ENCODE measurements around the gene PSEN2. TPM values are rescaled to one million over a fixed set of nuclear protein-coding genes. Genes with fewer than 3 reads are reported as not detected.

The PSEN2 gene
- total and polyA plus RNA-seq, 7 donors, result 4.4 to 56.8 (median 23.2) TPM

DNA sequence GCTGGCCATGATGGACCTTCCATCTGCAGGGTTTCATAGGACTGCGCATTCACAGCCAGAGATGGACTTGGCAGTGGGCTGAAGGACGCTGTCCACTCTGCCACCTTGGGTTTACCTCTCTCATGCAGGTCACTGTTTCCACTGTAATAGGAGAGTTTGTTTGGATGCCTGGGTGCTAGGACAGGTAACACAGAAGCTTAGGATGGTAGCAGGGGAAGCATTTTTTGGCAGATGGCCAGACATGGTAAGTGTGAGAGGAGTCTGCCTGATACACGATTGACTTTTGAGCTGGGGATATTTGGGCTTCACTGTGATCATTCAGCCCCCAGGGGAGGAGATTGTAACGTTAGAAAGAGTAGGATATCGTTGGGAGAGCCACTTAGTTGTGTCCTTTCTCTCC is 11.8 kb downstream of the PSEN2 start:
- intact Hi-C loops (cut with DNase I), result no loop called here
- Histone ChIP-seq H3K36me3 (peaks cover 10 to 69% (median 13%) of the 10 kb centered on the region in 4 donors), H3K4me3 (no peak overlapping the region)

DNA sequence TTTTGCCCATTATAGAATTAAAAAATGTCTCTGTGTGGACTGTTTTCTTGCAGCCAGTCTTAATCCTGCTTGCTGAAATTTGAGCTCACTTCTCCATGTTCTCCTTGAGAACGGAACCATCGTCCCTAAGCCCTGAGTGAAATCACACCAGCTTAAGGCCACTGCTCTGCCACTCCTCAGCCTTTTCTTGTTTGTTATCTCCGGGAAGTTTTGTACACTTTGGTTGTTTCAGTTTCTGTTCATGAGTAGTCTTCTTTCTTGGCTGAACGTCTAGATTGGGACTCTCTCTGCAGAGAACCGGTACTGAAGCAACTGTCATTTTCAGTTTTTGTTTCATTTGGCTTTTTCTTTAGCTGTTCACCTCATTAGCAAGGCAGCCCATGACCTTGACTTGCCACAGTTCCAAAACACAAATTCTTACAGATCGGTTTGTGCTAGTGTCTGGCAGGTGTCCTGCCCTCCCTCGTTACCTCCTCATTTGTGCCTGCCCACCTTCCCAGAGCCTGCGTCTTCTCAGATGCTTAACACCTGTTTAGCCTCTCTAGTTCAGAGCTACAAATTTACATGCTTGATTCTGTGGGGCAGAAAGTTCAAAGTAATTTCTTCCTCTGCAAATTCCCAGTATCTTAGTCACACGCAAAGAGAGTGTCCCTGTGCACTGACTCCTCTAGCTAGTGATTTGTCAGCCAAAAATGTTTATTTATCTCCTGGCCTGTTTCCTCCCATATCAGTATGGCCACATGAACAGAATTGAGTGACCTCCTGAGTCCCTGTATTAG is 12.4 kb downstream of the PSEN2 start:
- peaks cover 10 to 71% (median 14%) of the 10 kb centered on the region in 4 donors for H3K36me3 ChIP-seq
- no peaks in the 10 kb centered on the region for H3K9me3 ChIP-seq
- intact Hi-C loops (cut with DNase I), result no loop called here
- TF ChIP-seq POLR2AphosphoS5 (IDR thresholded peaks at IDR 0.05) (no peak), POLR2A (IDR thresholded peaks at IDR 0.05) (no peak), EP300 (IDR thresholded peaks at IDR 0.05) (no peak)
- TF ChIP-seq, protein P1, sequence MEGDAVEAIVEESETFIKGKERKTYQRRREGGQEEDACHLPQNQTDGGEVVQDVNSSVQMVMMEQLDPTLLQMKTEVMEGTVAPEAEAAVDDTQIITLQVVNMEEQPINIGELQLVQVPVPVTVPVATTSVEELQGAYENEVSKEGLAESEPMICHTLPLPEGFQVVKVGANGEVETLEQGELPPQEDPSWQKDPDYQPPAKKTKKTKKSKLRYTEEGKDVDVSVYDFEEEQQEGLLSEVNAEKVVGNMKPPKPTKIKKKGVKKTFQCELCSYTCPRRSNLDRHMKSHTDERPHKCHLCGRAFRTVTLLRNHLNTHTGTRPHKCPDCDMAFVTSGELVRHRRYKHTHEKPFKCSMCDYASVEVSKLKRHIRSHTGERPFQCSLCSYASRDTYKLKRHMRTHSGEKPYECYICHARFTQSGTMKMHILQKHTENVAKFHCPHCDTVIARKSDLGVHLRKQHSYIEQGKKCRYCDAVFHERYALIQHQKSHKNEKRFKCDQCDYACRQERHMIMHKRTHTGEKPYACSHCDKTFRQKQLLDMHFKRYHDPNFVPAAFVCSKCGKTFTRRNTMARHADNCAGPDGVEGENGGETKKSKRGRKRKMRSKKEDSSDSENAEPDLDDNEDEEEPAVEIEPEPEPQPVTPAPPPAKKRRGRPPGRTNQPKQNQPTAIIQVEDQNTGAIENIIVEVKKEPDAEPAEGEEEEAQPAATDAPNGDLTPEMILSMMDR (IDR thresholded peaks at IDR 0.05), result no peak
- H3K27ac ChIP-seq, result peak overlapping the region; percentile 6 to 54 (median 30)
- DNase-seq, result no peak
- H3K27me3 ChIP-seq, result no peaks in the 10 kb centered on the region
- peaks cover 0 to 12% (median 0%) of the 10 kb centered on the region in 4 donors for H3K4me1 ChIP-seq
- peak overlapping the region in 2 of 4 donors; percentile 8 to 9 for H3K4me3 ChIP-seq
- 7 to 12% methylated on average over 9 of the region's 9 CpGs for WGBS, 2 donors

More for the DNA sequence above, 11.8 kb downstream of the PSEN2 start:
- WGBS, 2 donors, result 43 to 52% methylated on average over 5 of the region's 5 CpGs
- Histone ChIP-seq H3K27ac (peak overlapping the region; percentile 6 to 54 (median 30)), H3K27me3 (no peaks in the 10 kb centered on the region), H3K4me1 (peaks cover 0 to 12% (median 0%) of the 10 kb centered on the region in 4 donors), H3K9me3 (no peaks in the 10 kb centered on the region)
- DNase-seq, result no peak
- TF ChIP-seq POLR2A (IDR thresholded peaks at IDR 0.05) (no peak), POLR2AphosphoS5 (IDR thresholded peaks at IDR 0.05) (no peak), EP300 (IDR thresholded peaks at IDR 0.05) (no peak)
- TF ChIP-seq, protein P1 (IDR thresholded peaks at IDR 0.05), result no peak

- 91 to 93% methylated on average over 16 of the region's 16 CpGs for WGBS, 2 donors
- TF ChIP-seq EP300 (IDR thresholded peaks at IDR 0.05), result no peak
- Histone ChIP-seq H3K27me3 (no peaks in the 10 kb centered on the region), H3K9me3 (no peaks in the 10 kb centered on the region), H3K36me3 (peaks cover 11 to 79% (median 22%) of the 10 kb centered on the region in 4 donors), H3K4me3 (no peak overlapping the region), H3K4me1 (peaks cover 0 to 12% (median 0%) of the 10 kb centered on the region in 4 donors), H3K27ac (no peak overlapping the region)
- no peak for DNase-seq
- intact Hi-C loops (cut with DNase I), result no loop called here
Observed at GRCh38 chr1:226883630-226884029, 13.2 kb downstream of the PSEN2 start.

GRCh38 chr1:226884116-226884625 is 13.8 kb downstream of the PSEN2 start:
- DNase-seq, result no peak
- H3K36me3 ChIP-seq, result peaks cover 15 to 81% (median 26%) of the 10 kb centered on the region in 4 donors

More at GRCh38 chr1:226884116-226884625, 13.8 kb downstream of the PSEN2 start:
- Histone ChIP-seq H3K27me3 (no peaks in the 10 kb centered on the region), H3K4me1 (peaks cover 0 to 12% (median 0%) of the 10 kb centered on the region in 4 donors), H3K27ac (no peak overlapping the region), H3K4me3 (no peak overlapping the region), H3K9me3 (no peaks in the 10 kb centered on the region)
- TF ChIP-seq EP300 (IDR thresholded peaks at IDR 0.05), result no peak
- TF ChIP-seq, protein P1 (IDR thresholded peaks at IDR 0.05), result no peak
- no peak for TF ChIP-seq POLR2AphosphoS5 (IDR thresholded peaks at IDR 0.05)
- no peak for TF ChIP-seq POLR2A (IDR thresholded peaks at IDR 0.05)
- intact Hi-C loops (cut with DNase I), result no loop called here
- 50 to 67% methylated on average over 6 of the region's 6 CpGs for WGBS, 2 donors
